Activated CD4-positive, alpha-beta memory T cell treated with anti-CD3 and anti-CD28 coated beads, Interleukin-2, amount 10 ng/mL, durations not matched to agents 7 days and 5 days (primary cell): Measurements from ENCODE around the gene TP53BP2. TPM values are rescaled to one million over a fixed set of nuclear protein-coding genes. Genes with fewer than 3 reads are reported as not detected.
"Not testable (repeated sequence)": the region's sequence is repeated elsewhere in the genome, so short reads cannot be mapped to it uniquely, and the experiment has no call there.

Experiments
- CTCF ChIA-PET: fragments of 350-600 bp; sonication (Branson Sonifier 250); formaldehyde crosslinking; loops from one replicate; lab custom pipeline; 2021; ENCODE audit warnings: antibody characterized with exemption, inconsistent platforms; lab: Charles Lee
- POLR2A ChIA-PET: fragments of 350-600 bp; sonication (Branson Sonifier 250); formaldehyde crosslinking; loops from one replicate; lab custom pipeline; 2021; ENCODE audit warnings: antibody characterized with exemption; lab: Charles Lee
- DNase-seq: peaks from one replicate; pipeline ENCODE4 v3.0.0-alpha.2; 2020
- H3K27ac Mint-ChIP-seq: one replicate; pipeline ENCODE4 v1.8.0; 2021; ENCODE audit warnings: mild to moderate bottlenecking, mixed read lengths
- H3K27me3 Mint-ChIP-seq: one replicate; pipeline ENCODE4 v1.8.0; 2021; ENCODE audit warnings: mixed read lengths
- H3K36me3 Mint-ChIP-seq: one replicate; pipeline ENCODE4 v1.8.0; 2021; ENCODE audit warnings: low read depth, mixed read lengths
- H3K4me1 Mint-ChIP-seq: one replicate; pipeline ENCODE4 v1.8.0; 2021; ENCODE audit warnings: mixed read lengths
- H3K4me3 Mint-ChIP-seq: one replicate; pipeline ENCODE4 v1.8.0; 2021; ENCODE audit warnings: mild to moderate bottlenecking, mixed read lengths
- H3K9me3 Mint-ChIP-seq: one replicate; pipeline ENCODE4 v1.8.0; 2021; ENCODE audit warnings: mixed read lengths
- total RNA-seq, 2 experiments: library from RNA; stranded (reverse); gene quantifications; one replicate each; pipeline ENCODE4 v1.2.3, GENCODE V29; 2021

TP53BP2 gene
- total RNA-seq, 2 experiments from 2014 or later, result 34.4 to 36.0 TPM

- H3K9me3 Mint-ChIP-seq, result no peaks in the 10 kb centered on the region
- no peak overlapping the region for H3K4me3 Mint-ChIP-seq
- peaks cover 31% of the 10 kb centered on the region for H3K4me1 Mint-ChIP-seq
- H3K27me3 Mint-ChIP-seq, result no peaks in the 10 kb centered on the region
- DNase-seq, result no peak
- peaks cover 73% of the 10 kb centered on the region for H3K36me3 Mint-ChIP-seq
- POLR2A ChIA-PET, result interaction anchor here (1.3 to 1.5 kb wide), 2 partner anchors 9 to 33 kb away, joined by 3 to 5 read pairs; no protein-coding TSS in a partner anchor
- H3K27ac Mint-ChIP-seq, result peak overlapping the region; percentile 58
- CTCF ChIA-PET, result interaction anchor here (0.6 to 1.3 kb wide), 2 partner anchors 51 to 294 kb away, joined by 3 to 4 read pairs; no protein-coding TSS in a partner anchor
Measured at GRCh38 chr1:223751696-223752095, 94.1 kb downstream of the TP53BP2 start.

GRCh38 chr1:223750730-223751570 lies 94.8 kb downstream of the TP53BP2 start:
- POLR2A ChIA-PET, result interaction anchor here (1.3 to 4.0 kb wide), 2 partner anchors 33 to 38 kb away, joined by 3 to 23 read pairs; partner anchors contain the start of gene CAPN2
- Mint-ChIP-seq H3K36me3 (peaks cover 77% of the 10 kb centered on the region), H3K9me3 (no peaks in the 10 kb centered on the region), H3K27ac (no peak overlapping the region), H3K27me3 (no peaks in the 10 kb centered on the region), H3K4me1 (peaks cover 31% of the 10 kb centered on the region), H3K4me3 (no peak overlapping the region)
- DNase-seq, result no peak
- CTCF ChIA-PET, result interaction anchor here (1.3 to 4.1 kb wide), 5 partner anchors 39 to 52 kb away, joined by 3 to 56 read pairs (median 32); partner anchors contain the start of gene CAPN2

DNA sequence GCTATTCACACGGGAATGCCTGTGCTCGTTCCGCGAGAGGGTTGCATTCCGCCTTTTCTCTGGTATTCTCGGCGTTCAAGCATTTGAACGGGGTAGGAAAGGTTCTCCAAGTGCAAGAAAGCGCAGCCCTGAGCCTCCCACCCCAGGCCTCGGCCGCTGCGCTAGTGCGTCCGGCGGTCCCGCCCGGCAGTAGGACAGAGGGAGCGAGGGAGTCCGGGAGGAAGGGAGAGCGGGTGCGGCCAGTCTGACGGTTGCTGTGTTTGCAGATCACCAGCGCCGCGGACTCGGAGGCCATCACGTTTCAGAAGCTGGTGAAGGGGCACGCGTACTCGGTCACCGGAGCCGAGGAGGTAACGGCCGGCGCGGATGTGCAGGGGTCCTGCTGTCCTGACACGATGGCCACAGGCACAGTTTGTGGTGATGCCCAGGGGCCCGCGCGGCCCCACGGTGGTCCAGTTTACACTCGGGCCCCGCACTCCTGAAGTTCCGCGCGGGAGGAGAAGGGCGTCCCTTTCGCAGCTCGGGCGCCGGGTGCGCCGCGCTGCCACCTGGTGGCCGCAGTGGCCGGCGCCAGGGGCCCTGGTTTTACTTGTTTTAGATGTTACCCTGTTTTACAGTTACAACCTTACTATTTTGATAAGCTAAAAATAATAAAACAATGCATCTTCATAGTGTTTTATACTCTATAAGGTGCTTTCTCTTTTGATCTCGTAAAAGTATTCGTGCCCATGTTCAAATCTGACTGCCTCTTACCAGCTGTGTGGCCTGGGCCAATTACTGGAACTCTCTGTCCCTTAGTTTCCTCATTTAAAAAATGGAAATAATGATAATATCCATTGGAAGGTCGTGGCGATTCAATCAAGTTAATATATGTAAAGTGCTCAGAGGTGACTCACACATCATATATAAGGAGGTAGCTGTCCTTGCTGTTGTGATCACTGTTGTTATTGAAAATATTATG lies 96.7 kb downstream of the TP53BP2 start:
- no peaks in the 10 kb centered on the region for H3K9me3 Mint-ChIP-seq
- H3K36me3 Mint-ChIP-seq, result peaks cover 80% of the 10 kb centered on the region
- peaks cover 31% of the 10 kb centered on the region for H3K4me1 Mint-ChIP-seq
- peak; percentile 67 for DNase-seq
- peak overlapping the region; percentile 31 for H3K27ac Mint-ChIP-seq
- H3K27me3 Mint-ChIP-seq, result no peaks in the 10 kb centered on the region
- ChIA-PET POLR2A (interaction anchor here (0.7 to 4.0 kb wide), 15 partner anchors 8 to 51 kb away, joined by 3 to 35 read pairs (median 5); partner anchors contain the start of gene CAPN2), CTCF (interaction anchor here (0.6 to 4.1 kb wide), 32 partner anchors 8 to 302 kb away, joined by 3 to 56 read pairs (median 6); partner anchors contain the start of gene CAPN2)
- peak overlapping the region; percentile 55 for H3K4me3 Mint-ChIP-seq

DNA sequence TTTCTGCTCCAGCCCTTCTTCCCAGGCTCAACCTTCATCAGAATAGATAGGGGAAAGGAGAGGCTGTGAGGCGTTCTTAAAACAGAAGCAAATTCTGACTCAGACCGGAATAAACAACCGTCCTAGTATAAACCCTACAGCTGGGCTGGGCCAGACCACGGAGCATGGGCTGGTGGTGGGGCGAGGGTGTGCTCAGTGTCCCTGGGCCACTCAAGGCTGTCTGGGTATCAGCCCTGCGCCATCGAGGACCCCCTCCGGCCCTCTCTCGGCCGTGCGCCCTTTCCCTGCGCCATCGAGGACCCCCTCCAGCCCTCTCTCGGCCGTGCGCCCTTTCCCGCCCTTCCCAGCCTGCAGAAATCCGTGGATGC lies 97.4 kb downstream of the TP53BP2 start:
- Mint-ChIP-seq H3K4me1 (peaks cover 31% of the 10 kb centered on the region), H3K27me3 (no peaks in the 10 kb centered on the region), H3K36me3 (peaks cover 80% of the 10 kb centered on the region), H3K9me3 (no peaks in the 10 kb centered on the region), H3K27ac (peak overlapping the region; percentile 69), H3K4me3 (peak overlapping the region; percentile 55)
- ChIA-PET POLR2A (interaction anchor here (0.8 to 4.0 kb wide), 11 partner anchors 9 to 50 kb away, joined by 3 to 35 read pairs (median 7); partner anchors contain the start of gene CAPN2), CTCF (interaction anchor here (1.6 to 4.1 kb wide), 10 partner anchors 11 to 96 kb away, joined by 9 to 56 read pairs (median 30); partner anchors contain the start of gene CAPN2)
- peak; percentile 54 for DNase-seq

GRCh38 chr1:223747838-223748335 lies 97.9 kb downstream of the TP53BP2 start:
- peaks cover 80% of the 10 kb centered on the region for H3K36me3 Mint-ChIP-seq
- CTCF ChIA-PET, result interaction anchor here (2.1 to 4.1 kb wide), 6 partner anchors 20 to 97 kb away, joined by 9 to 56 read pairs (median 36); partner anchors contain the start of gene CAPN2
- H3K27me3 Mint-ChIP-seq, result no peaks in the 10 kb centered on the region
- peaks cover 31% of the 10 kb centered on the region for H3K4me1 Mint-ChIP-seq
- POLR2A ChIA-PET, result interaction anchor here (0.8 to 4.0 kb wide), 9 partner anchors 19 to 47 kb away, joined by 3 to 35 read pairs (median 7); partner anchors contain the start of gene CAPN2
- DNase-seq, result peak; percentile 20
- no peak overlapping the region for H3K4me3 Mint-ChIP-seq
- H3K27ac Mint-ChIP-seq, result peak overlapping the region; percentile 69
- H3K9me3 Mint-ChIP-seq, result no peaks in the 10 kb centered on the region

- Mint-ChIP-seq H3K27ac (no peak overlapping the region), H3K4me1 (peaks cover 34% of the 10 kb centered on the region), H3K36me3 (peaks cover 69% of the 10 kb centered on the region), H3K27me3 (no peaks in the 10 kb centered on the region), H3K9me3 (no peaks in the 10 kb centered on the region), H3K4me3 (no peak overlapping the region)
- DNase-seq, result no peak
- CTCF ChIA-PET, result interaction anchor here (1.4 to 1.5 kb wide), 2 partner anchors 18 to 34 kb away, joined by 3 to 7 read pairs; no protein-coding TSS in a partner anchor
- POLR2A ChIA-PET, result interaction anchor here (1.0 kb wide), 1 partner anchor 8 kb away, joined by 3 read pairs; no protein-coding TSS in a partner anchor
Measured at GRCh38 chr1:223745731-223746130, 100.0 kb downstream of the TP53BP2 start.

DNA sequence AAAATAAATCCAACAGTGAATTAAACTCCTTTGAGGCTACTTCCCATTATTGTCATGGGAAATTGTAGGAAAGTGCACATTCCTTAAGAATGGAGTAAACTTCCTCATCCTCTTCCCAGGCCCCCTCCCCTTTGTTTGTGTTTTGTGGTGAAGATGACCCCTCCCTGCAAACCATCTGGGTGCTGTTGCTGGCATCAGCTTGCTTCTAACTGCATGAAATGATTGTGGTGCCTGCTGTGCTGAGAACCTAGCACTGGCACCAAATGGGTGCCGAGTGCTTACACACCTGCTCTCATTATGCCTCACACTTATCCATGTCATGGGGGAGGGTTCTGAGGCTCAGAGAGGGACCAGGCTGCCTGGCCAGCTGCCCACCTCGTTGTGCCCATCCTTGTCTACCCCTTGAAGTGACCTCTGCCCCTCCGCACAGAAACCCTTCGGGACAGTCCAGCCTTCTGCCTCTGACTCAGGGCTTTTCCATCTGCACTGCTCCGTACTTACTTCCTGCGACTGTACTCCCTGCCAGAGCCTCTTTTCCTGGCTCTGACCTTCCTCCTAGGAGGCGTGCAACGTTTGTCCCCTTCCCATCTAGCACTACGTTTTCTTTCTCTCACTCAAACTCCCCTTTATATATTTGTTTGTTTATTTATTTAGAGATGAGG lies 102.8 kb downstream of the TP53BP2 start:
- Mint-ChIP-seq H3K36me3 (peaks cover 71% of the 10 kb centered on the region), H3K4me1 (peaks cover 18% of the 10 kb centered on the region), H3K27me3 (no peaks in the 10 kb centered on the region), H3K27ac (no peak overlapping the region), H3K4me3 (no peak overlapping the region), H3K9me3 (no peaks in the 10 kb centered on the region)
- POLR2A ChIA-PET, result no interaction called here
- CTCF ChIA-PET, result no interaction called here
- DNase-seq, result no peak

DNA sequence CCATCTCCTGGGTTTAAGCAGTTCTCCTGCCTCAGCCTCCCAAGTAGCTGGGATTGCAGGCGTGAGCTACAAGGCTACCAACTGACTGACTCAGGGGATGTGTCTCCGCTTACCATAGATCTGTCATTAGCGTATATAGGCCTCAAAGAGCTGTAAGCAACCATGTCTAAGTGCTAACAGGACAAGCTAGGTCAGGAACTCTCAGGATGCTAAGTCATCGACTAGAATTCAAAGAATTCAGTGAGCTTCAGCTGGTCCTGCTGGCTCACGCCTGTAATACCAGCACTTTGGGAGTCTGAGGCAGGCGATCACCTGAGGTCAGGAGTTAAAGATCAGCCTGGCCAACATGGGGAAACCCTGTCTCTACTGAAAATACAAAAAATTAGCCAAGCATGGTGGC lies 103.9 kb downstream of the TP53BP2 start:
- ChIA-PET CTCF (interaction anchor here (2.2 kb wide), 1 partner anchor 46 kb away, joined by 6 read pairs; no protein-coding TSS in a partner anchor), POLR2A (interaction anchor here (0.6 to 1.2 kb wide), 3 partner anchors 25 to 1084 kb away, joined by 3 to 4 read pairs (median 3); no protein-coding TSS in a partner anchor)
- H3K27ac Mint-ChIP-seq, result no peak overlapping the region
- H3K4me1 Mint-ChIP-seq, result peaks cover 7% of the 10 kb centered on the region
- H3K27me3 Mint-ChIP-seq, result no peaks in the 10 kb centered on the region
- no peaks in the 10 kb centered on the region for H3K9me3 Mint-ChIP-seq
- no peak overlapping the region for H3K4me3 Mint-ChIP-seq
- peaks cover 61% of the 10 kb centered on the region for H3K36me3 Mint-ChIP-seq
- DNase-seq, result no peak

- H3K4me3 Mint-ChIP-seq, result not testable (repeated sequence)
- POLR2A ChIA-PET, result interaction anchor here (1.0 kb wide), 2 partner anchors 9 kb away, joined by 3 to 4 read pairs; no protein-coding TSS in a partner anchor
- CTCF ChIA-PET, result interaction anchor here (0.6 to 2.2 kb wide), 3 partner anchors 9 to 77 kb away, joined by 3 to 6 read pairs (median 5); no protein-coding TSS in a partner anchor
Measured at GRCh38 chr1:223740038-223740736, 105.6 kb downstream of the TP53BP2 start.

GRCh38 chr1:223739366-223740037 lies 106.2 kb downstream of the TP53BP2 start:
- Mint-ChIP-seq H3K4me1 (peaks cover 9% of the 10 kb centered on the region), H3K4me3 (no peak overlapping the region), H3K36me3 (peaks cover 51% of the 10 kb centered on the region), H3K27ac (no peak overlapping the region), H3K27me3 (no peaks in the 10 kb centered on the region), H3K9me3 (no peaks in the 10 kb centered on the region)
- POLR2A ChIA-PET, result interaction anchor here (1.0 to 1.4 kb wide), 2 partner anchors 10 to 21 kb away, joined by 3 to 4 read pairs; no protein-coding TSS in a partner anchor
- CTCF ChIA-PET, result interaction anchor here (1.2 to 1.6 kb wide), 2 partner anchors 10 to 17 kb away, joined by 3 to 5 read pairs; no protein-coding TSS in a partner anchor
- no peak for DNase-seq

More at GRCh38 chr1:223740038-223740736, 105.6 kb downstream of the TP53BP2 start:
- H3K9me3 Mint-ChIP-seq, H3K27ac Mint-ChIP-seq, DNase-seq, H3K4me1 Mint-ChIP-seq, H3K27me3 Mint-ChIP-seq: not testable (repeated sequence)
- peaks cover 49% of the 10 kb centered on the region for H3K36me3 Mint-ChIP-seq
